PC-3 (cell line): ENCODE data around the gene CTSW.

Experiments
- EZH2phosphoT487 ChIP-seq: fragments of 300-600 bp; sonication (generic); IDR thresholded peaks from 2 replicates; pipeline ENCODE4 v1.6.1; 2018; ENCODE audit warnings: mild to moderate bottlenecking, antibody characterized with exemption, low read length, borderline replicate concordance
- TF ChIP-seq, protein P1 (sequence below): fragments of 300-600 bp; sonication (generic); conservative IDR thresholded peaks from 2 replicates; pipeline ENCODE4 v1.5.1; 2017; ENCODE audit warnings: antibody characterized with exemption, low read depth, mild to moderate bottlenecking, low read length

DNA sequence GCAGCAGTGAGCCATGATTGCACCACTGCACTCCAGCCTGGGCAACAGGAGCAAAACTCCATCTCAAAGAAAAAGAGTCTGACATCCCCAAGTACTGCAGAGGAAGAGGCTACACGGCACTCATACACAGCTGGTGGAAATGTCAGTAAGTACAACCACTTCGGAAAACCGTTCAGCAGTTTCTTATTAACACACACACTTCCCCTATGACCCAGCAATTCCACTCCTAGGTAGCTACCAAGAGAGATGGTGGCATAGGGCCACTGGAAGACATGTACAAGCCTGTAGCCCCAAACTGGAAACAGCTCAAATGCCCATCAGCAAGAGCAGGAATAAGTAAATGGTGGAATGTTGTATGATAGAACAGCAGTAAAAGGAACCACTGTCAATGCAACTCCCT is 42.9 kb downstream of the CTSW start:
- no peak for TF ChIP-seq EZH2phosphoT487
- TF ChIP-seq, protein P1, sequence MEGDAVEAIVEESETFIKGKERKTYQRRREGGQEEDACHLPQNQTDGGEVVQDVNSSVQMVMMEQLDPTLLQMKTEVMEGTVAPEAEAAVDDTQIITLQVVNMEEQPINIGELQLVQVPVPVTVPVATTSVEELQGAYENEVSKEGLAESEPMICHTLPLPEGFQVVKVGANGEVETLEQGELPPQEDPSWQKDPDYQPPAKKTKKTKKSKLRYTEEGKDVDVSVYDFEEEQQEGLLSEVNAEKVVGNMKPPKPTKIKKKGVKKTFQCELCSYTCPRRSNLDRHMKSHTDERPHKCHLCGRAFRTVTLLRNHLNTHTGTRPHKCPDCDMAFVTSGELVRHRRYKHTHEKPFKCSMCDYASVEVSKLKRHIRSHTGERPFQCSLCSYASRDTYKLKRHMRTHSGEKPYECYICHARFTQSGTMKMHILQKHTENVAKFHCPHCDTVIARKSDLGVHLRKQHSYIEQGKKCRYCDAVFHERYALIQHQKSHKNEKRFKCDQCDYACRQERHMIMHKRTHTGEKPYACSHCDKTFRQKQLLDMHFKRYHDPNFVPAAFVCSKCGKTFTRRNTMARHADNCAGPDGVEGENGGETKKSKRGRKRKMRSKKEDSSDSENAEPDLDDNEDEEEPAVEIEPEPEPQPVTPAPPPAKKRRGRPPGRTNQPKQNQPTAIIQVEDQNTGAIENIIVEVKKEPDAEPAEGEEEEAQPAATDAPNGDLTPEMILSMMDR: no peak
